ENCODE measurements around the gene ATP8A1.

DNA sequence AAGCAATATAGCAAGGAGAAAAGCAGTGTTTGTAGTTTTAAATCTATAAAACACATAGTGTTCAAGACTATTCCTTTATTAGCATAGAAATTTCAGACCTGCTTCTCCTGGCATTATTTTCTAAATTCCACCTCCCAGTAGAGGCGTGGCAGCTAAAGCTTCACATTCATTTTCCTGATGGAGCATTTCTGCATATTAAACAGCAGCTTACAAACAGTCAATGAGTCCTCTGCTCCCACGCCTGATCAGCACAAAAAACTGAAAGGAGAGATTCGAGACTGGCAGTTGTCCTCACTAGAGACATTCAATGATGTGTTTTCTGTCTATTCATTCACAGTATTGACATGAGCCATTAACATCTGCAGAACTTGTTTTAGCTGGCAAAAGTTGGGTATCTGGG, 198.2 kb downstream of the ATP8A1 start:
- TF ChIP-seq EZH2phosphoT487 (IDR thresholded peaks at IDR 0.05; ENCODE audit: low read depth), result no peak
- TF ChIP-seq, protein P1, sequence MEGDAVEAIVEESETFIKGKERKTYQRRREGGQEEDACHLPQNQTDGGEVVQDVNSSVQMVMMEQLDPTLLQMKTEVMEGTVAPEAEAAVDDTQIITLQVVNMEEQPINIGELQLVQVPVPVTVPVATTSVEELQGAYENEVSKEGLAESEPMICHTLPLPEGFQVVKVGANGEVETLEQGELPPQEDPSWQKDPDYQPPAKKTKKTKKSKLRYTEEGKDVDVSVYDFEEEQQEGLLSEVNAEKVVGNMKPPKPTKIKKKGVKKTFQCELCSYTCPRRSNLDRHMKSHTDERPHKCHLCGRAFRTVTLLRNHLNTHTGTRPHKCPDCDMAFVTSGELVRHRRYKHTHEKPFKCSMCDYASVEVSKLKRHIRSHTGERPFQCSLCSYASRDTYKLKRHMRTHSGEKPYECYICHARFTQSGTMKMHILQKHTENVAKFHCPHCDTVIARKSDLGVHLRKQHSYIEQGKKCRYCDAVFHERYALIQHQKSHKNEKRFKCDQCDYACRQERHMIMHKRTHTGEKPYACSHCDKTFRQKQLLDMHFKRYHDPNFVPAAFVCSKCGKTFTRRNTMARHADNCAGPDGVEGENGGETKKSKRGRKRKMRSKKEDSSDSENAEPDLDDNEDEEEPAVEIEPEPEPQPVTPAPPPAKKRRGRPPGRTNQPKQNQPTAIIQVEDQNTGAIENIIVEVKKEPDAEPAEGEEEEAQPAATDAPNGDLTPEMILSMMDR (IDR thresholded peaks at IDR 0.05; ENCODE audit: low read depth, low read length), result no peak

Measured in OCI-LY3 (cell line).